ENCODE results near the gene ATP9A.

ATP9A gene

DNA sequence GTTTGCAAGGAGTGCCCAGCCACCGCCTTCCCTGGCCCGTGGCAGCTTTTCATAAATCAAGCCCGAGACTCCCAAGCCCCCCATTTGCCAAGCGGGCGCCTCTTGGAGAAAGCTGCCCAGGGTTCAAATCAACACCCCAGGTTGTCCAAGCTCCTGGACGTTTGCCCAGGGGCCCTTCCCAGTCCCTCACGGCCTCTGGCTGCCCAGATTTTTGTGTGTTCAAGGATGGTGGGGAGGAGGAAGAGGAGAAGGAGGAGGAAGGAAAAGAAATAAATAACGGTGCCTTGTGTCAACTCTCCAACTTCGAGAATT is 205.1 kb downstream of the ATP9A start:
- H3K27ac ChIP-seq = peak overlapping the region; percentile 72
- no peaks in the 10 kb centered on the region for H3K36me3 ChIP-seq (ENCODE audit: control insufficient read depth, insufficient read depth, low read length)
- H3K27me3 ChIP-seq (ENCODE audit: control insufficient read depth, insufficient read depth, low read length) = no peaks in the 10 kb centered on the region
- no peak overlapping the region for H3K9ac ChIP-seq
- TF ChIP-seq, protein P1, sequence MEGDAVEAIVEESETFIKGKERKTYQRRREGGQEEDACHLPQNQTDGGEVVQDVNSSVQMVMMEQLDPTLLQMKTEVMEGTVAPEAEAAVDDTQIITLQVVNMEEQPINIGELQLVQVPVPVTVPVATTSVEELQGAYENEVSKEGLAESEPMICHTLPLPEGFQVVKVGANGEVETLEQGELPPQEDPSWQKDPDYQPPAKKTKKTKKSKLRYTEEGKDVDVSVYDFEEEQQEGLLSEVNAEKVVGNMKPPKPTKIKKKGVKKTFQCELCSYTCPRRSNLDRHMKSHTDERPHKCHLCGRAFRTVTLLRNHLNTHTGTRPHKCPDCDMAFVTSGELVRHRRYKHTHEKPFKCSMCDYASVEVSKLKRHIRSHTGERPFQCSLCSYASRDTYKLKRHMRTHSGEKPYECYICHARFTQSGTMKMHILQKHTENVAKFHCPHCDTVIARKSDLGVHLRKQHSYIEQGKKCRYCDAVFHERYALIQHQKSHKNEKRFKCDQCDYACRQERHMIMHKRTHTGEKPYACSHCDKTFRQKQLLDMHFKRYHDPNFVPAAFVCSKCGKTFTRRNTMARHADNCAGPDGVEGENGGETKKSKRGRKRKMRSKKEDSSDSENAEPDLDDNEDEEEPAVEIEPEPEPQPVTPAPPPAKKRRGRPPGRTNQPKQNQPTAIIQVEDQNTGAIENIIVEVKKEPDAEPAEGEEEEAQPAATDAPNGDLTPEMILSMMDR (IDR thresholded peaks at IDR 0.05) = no peak
- H3K9me3 ChIP-seq (ENCODE audit: control insufficient read depth, low read length) = no peaks in the 10 kb centered on the region
- H3K79me2 ChIP-seq = no peaks in the 10 kb centered on the region
- peak overlapping the region; percentile 44 for H3K4me3 ChIP-seq (ENCODE audit: low read depth, low read length)
- H3K4me1 ChIP-seq = peaks cover 15% of the 10 kb centered on the region
- H3K4me2 ChIP-seq (ENCODE audit: low read length) = peak overlapping the region; percentile 72
- H2AFZ ChIP-seq = peak overlapping the region; percentile 66

DNA sequence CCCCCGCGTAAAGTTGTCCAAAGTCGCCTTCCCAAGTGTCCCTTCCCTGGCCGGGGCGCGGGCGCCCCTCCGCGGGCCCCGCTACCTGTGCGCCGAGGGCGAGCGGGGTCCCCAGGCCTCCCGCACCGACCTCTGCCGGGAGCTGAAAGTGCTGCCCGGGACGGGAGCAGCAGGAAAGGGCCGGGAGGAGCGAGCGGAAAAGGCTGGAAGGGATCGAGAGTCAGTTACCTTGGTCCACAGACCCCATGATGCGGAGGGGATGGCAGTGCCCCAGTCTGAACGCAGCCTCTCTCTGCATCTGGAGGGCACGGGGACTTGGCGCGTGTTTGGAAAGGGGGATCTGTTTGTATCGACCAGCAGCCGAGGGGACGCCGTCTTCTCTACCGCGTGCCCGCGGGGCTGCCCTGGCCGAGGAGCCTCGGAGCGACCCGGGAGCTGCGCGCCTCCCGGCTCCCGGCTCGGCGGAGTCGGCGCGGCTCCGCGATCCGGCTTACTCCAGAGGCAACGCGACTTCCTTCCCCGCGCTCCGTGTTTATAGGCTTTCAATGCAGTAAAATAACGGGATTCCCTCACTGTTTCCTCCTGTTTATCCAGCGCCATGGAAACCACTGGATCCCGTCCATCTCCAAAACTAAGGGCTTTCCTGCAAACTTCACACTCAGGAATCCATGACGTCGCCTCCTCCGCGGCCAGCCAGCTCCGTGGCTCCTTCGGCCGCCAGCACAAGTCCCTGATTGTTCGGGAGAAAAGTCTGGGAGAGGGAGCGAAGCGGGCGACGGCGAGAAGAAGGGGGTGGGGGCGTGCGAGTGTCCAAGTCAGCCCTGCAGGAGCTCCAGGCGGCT is 205.6 kb downstream of the ATP9A start:
- H3K4me1 ChIP-seq = peaks cover 15% of the 10 kb centered on the region
- peak overlapping the region; percentile 66 for H2AFZ ChIP-seq
- H3K79me2 ChIP-seq = no peaks in the 10 kb centered on the region
- TF ChIP-seq, protein P1 (IDR thresholded peaks at IDR 0.05) = peak; percentile 25
- H3K9ac ChIP-seq = no peak overlapping the region
- no peaks in the 10 kb centered on the region for H3K36me3 ChIP-seq (ENCODE audit: control insufficient read depth, insufficient read depth, low read length)
- H3K9me3 ChIP-seq (ENCODE audit: control insufficient read depth, low read length) = no peaks in the 10 kb centered on the region
- peak overlapping the region; percentile 72 for H3K4me2 ChIP-seq (ENCODE audit: low read length)
- peak overlapping the region; percentile 72 for H3K27ac ChIP-seq
- H3K4me3 ChIP-seq (ENCODE audit: low read depth, low read length) = peak overlapping the region; percentile 44
- no peaks in the 10 kb centered on the region for H3K27me3 ChIP-seq (ENCODE audit: control insufficient read depth, insufficient read depth, low read length)

DNA sequence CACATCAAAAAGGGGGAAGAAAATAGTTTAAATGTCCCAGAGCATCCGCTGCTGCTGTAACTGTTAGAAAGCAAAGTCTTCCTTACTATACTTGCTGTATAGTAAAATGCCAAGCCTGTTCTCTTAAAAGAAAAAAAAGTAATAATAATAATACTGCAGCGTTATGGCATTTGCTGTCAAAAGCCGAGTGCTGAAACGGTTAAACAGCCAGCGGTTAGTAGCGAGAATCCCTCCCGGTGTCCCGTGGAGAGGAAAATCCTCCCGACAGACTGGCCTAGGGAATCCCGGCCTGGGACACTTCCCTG is 206.2 kb downstream of the ATP9A start:
- Histone ChIP-seq H3K9ac (no peak overlapping the region), H3K79me2 (no peaks in the 10 kb centered on the region), H3K4me3 (ENCODE audit: low read depth, low read length) (peak overlapping the region; percentile 44), H2AFZ (peak overlapping the region; percentile 66), H3K36me3 (ENCODE audit: control insufficient read depth, insufficient read depth, low read length) (no peaks in the 10 kb centered on the region), H3K4me2 (ENCODE audit: low read length) (peak overlapping the region; percentile 72), H3K27me3 (ENCODE audit: control insufficient read depth, insufficient read depth, low read length) (no peaks in the 10 kb centered on the region), H3K27ac (peak overlapping the region; percentile 72), H3K9me3 (ENCODE audit: control insufficient read depth, low read length) (no peaks in the 10 kb centered on the region), H3K4me1 (peaks cover 15% of the 10 kb centered on the region)
- TF ChIP-seq, protein P1 (IDR thresholded peaks at IDR 0.05) = no peak

DNA sequence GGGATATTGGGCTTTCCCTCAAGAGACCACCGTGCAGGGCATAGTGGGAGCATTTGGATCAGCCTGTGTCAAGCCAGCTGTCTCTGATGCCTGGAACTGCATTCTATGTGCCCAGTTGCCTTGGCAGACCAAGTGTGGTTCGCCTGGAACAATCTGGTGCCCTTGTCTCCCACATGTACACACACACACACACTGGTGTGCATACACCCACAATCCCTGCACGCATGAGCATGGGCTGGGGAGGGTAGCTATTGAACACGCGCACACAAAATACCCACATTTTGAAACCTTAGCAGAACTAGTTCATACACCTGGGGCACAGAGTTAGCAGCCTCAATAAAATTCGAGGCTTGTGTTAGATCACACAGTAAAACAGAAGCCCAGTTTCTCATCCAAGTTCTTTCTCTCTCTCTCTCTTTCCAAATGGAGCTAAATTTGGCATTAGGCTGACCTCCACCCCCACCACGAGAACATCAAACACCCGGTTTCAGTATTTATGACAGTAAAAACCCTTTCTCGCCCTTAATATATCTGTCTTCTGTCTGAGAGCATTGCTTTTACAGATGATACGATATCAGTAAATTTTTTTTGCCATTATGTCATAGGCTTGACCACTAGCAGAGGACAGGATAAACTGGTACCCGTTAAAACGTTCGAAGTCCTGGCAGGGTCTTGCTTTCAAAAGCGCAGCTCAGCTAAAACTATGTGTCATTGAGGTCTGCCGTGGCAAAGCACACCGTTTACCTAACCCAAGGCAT is 207.5 kb downstream of the ATP9A start:
- no peak overlapping the region for H3K9ac ChIP-seq
- H3K27ac ChIP-seq = no peak overlapping the region
- H2AFZ ChIP-seq = no peak overlapping the region
- no peak overlapping the region for H3K4me2 ChIP-seq (ENCODE audit: low read length)
- no peaks in the 10 kb centered on the region for H3K27me3 ChIP-seq (ENCODE audit: control insufficient read depth, insufficient read depth, low read length)
- H3K4me3 ChIP-seq (ENCODE audit: low read depth, low read length) = no peak overlapping the region
- H3K36me3 ChIP-seq (ENCODE audit: control insufficient read depth, insufficient read depth, low read length) = no peaks in the 10 kb centered on the region
- peaks cover 15% of the 10 kb centered on the region for H3K4me1 ChIP-seq
- no peaks in the 10 kb centered on the region for H3K79me2 ChIP-seq
- TF ChIP-seq, protein P1 (IDR thresholded peaks at IDR 0.05) = no peak
- H3K9me3 ChIP-seq (ENCODE audit: control insufficient read depth, low read length) = no peaks in the 10 kb centered on the region

Data from parathyroid adenoma (tissue), 2 donors.